Measurements from ENCODE around the gene DISP2.

The DISP2 gene

GRCh38 chr15:40345225-40345866 is 12.7 kb upstream of the DISP2 start:
- DNase-seq, result no peak

GRCh38 chr15:40345867-40346578 is 12.0 kb upstream of the DISP2 start:
- no peak for DNase-seq

GRCh38 chr15:40346579-40347558 is 11.2 kb upstream of the DISP2 start:
- no peak for DNase-seq

GRCh38 chr15:40347559-40348473 is 10.2 kb upstream of the DISP2 start:
- no peak for DNase-seq

GRCh38 chr15:40348474-40348870 is 9.5 kb upstream of the DISP2 start:
- no peak for DNase-seq

- no peak for DNase-seq
Observed at GRCh38 chr15:40349163-40349562, 8.9 kb upstream of the DISP2 start.

- peak; percentile 15 for DNase-seq
Observed at GRCh38 chr15:40352281-40352901, 5.6 kb upstream of the DISP2 start.

GRCh38 chr15:40353697-40354096 is 4.3 kb upstream of the DISP2 start:
- DNase-seq, result peak; percentile 24

GRCh38 chr15:40354408-40355171 is 3.4 kb upstream of the DISP2 start:
- DNase-seq, result no peak

GRCh38 chr15:40355976-40356585 is 1.9 kb upstream of the DISP2 start:
- no peak for DNase-seq

- no peak for DNase-seq
Observed at GRCh38 chr15:40357246-40357645, 773 bp upstream of the DISP2 start.

GRCh38 chr15:40358471-40359353 is 693 bp downstream of the DISP2 start:
- DNase-seq, result no peak

GRCh38 chr15:40360015-40360414 is 2.0 kb downstream of the DISP2 start:
- no peak for DNase-seq

- DNase-seq, result no peak
Observed at GRCh38 chr15:40361640-40362039, 3.6 kb downstream of the DISP2 start.

GRCh38 chr15:40363611-40364010 is 5.6 kb downstream of the DISP2 start:
- no peak for DNase-seq

- DNase-seq, result no peak
Observed at GRCh38 chr15:40364251-40364650, 6.2 kb downstream of the DISP2 start.

GRCh38 chr15:40365016-40365415 is 7.0 kb downstream of the DISP2 start:
- no peak for DNase-seq

- no peak for DNase-seq
Observed at GRCh38 chr15:40365624-40366456, 7.8 kb downstream of the DISP2 start.

Data from NCI-H2029 (cell line).